Suprapubic skin (tissue), 4 donors: ENCODE data around the gene PCGF6.

ENCODE experiments used
- EP300 ChIP-seq: sonication (generic); formaldehyde crosslinking; IDR thresholded peaks from one replicate; pipeline ENCODE4 v1.6.1; 2017; ENCODE audit warnings: antibody characterized with exemption
- POLR2A ChIP-seq, 2 donors: fragments of 450-650 bp; IDR thresholded peaks; one replicate each; pipeline ENCODE4 v1.6.1; 2017; ENCODE audit warnings: antibody characterized with exemption in 2 of 2, mild to moderate bottlenecking in 2 of 2, moderate library complexity in 2 of 2
- POLR2AphosphoS5 ChIP-seq, 3 donors: sonication (generic); formaldehyde crosslinking; IDR thresholded peaks; one replicate each; pipeline ENCODE4 v1.6.1; 2017; ENCODE audit warnings: antibody characterized with exemption in 3 of 3
- TF ChIP-seq, protein P1 (sequence below), 2 donors: fragments of 200-600 bp in 1 of 2; fragments of 450-650 bp in 1 of 2; sonication (generic) in 1 of 2; IDR thresholded peaks; one replicate each; pipeline ENCODE4 v1.5.1; 2016 to 2019; ENCODE audit warnings: antibody characterized with exemption in 2 of 2, mild to moderate bottlenecking in 1 of 2, moderate library complexity in 1 of 2

DNA sequence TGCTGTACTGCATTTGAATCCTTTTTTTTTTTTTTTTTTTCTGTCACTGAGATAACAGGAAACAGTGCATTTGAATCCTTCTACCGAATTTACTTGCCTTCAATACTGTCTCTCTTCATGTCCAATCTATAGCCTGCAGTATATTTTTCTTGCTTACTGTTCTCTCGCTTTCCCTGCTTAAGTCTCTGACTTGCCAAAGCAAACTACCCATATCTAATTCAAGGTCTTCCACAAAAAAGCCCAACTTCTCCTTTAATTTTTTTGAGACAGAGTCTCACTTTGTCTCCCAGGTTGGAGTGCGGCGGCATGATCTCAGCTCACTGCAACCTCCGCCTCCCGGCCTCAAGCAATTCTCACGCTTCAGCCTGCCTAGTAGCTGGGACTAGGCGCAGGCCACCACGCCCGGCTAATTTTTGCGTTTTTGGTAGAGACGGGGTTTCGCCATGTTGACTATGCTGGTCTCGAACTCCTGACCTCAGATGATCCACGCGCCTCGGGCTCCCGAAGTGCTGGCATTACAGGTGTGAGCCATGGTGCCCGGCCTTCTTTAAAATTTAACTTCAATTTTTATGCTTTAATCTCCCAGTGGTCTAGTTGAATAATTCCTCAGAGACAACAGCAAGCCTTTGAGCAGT, 46.4 kb upstream of the PCGF6 start:
- TF ChIP-seq, protein P1, sequence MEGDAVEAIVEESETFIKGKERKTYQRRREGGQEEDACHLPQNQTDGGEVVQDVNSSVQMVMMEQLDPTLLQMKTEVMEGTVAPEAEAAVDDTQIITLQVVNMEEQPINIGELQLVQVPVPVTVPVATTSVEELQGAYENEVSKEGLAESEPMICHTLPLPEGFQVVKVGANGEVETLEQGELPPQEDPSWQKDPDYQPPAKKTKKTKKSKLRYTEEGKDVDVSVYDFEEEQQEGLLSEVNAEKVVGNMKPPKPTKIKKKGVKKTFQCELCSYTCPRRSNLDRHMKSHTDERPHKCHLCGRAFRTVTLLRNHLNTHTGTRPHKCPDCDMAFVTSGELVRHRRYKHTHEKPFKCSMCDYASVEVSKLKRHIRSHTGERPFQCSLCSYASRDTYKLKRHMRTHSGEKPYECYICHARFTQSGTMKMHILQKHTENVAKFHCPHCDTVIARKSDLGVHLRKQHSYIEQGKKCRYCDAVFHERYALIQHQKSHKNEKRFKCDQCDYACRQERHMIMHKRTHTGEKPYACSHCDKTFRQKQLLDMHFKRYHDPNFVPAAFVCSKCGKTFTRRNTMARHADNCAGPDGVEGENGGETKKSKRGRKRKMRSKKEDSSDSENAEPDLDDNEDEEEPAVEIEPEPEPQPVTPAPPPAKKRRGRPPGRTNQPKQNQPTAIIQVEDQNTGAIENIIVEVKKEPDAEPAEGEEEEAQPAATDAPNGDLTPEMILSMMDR (IDR thresholded peaks at IDR 0.05) = no peak
- TF ChIP-seq POLR2A (IDR thresholded peaks at IDR 0.05) (no peak), POLR2AphosphoS5 (IDR thresholded peaks at IDR 0.05) (no peak), EP300 (no peak)
